22Rv1 (cell line): ENCODE data around the gene ENTPD8.

Source experiments
- H3K27ac ChIP-seq: fragments of 450-650 bp; 2 replicates; pipeline ENCODE4 v1.5.1; 2017
- CTCF ChIP-seq: fragments of 450-650 bp; IDR thresholded peaks from 2 replicates; pipeline ENCODE4 v1.5.1; 2017; ENCODE audit warnings: mild to moderate bottlenecking
- ZFX ChIP-seq: fragments of 450-650 bp; IDR thresholded peaks from 2 replicates; pipeline ENCODE4 v1.6.1; 2017; ENCODE audit warnings: antibody characterized with exemption, borderline replicate concordance

Gene ENTPD8

GRCh38 chr9:137432687-137433348 is 8.3 kb downstream of the ENTPD8 start:
- TF ChIP-seq ZFX (no peak), CTCF (no peak)
- no peak overlapping the region for H3K27ac ChIP-seq

- TF ChIP-seq ZFX (no peak), CTCF (no peak)
- no peak overlapping the region for H3K27ac ChIP-seq
Observed at GRCh38 chr9:137431416-137431931, 9.7 kb downstream of the ENTPD8 start.

- no peak overlapping the region for H3K27ac ChIP-seq
- no peak for TF ChIP-seq CTCF
- TF ChIP-seq ZFX = no peak
Observed at GRCh38 chr9:137430723-137431415, 10.3 kb downstream of the ENTPD8 start.

- no peak overlapping the region for H3K27ac ChIP-seq
- no peak for TF ChIP-seq CTCF
- no peak for TF ChIP-seq ZFX
Observed at GRCh38 chr9:137429974-137430722, 11.0 kb downstream of the ENTPD8 start.

- TF ChIP-seq CTCF = no peak
- no peak for TF ChIP-seq ZFX
- no peak overlapping the region for H3K27ac ChIP-seq
Observed at GRCh38 chr9:137429546-137429890, 11.6 kb downstream of the ENTPD8 start.

- H3K27ac ChIP-seq = no peak overlapping the region
- no peak for TF ChIP-seq ZFX
Observed at GRCh38 chr9:137428841-137429545, 12.2 kb downstream of the ENTPD8 start.

GRCh38 chr9:137428311-137428630 is 12.9 kb downstream of the ENTPD8 start:
- H3K27ac ChIP-seq = no peak overlapping the region
- TF ChIP-seq CTCF (no peak), ZFX (no peak)
